IPS-18a (cell line): Measurements from ENCODE around the gene SLC44A1.

Experiments
- H3K27ac ChIP-seq: one replicate; pipeline ENCODE4 v1.5.1; 2013; ENCODE audit warnings: low read length
- H3K27me3 ChIP-seq: one replicate; pipeline ENCODE4 v1.6.1; 2013; ENCODE audit warnings: mild to moderate bottlenecking, low read length; ENCODE audit not compliant: control insufficient read depth, insufficient read depth
- H3K36me3 ChIP-seq: one replicate; pipeline ENCODE4 v1.6.1; 2013; ENCODE audit warnings: low read depth, low read length; ENCODE audit not compliant: control insufficient read depth
- H3K4me1 ChIP-seq: one replicate; pipeline ENCODE4 v1.6.1; 2013; ENCODE audit warnings: low read depth, low read length; ENCODE audit not compliant: control insufficient read depth
- H3K4me3 ChIP-seq: one replicate; pipeline ENCODE4 v1.5.1; 2013; ENCODE audit warnings: low read length
- H3K9ac ChIP-seq: one replicate; pipeline ENCODE4 v1.6.1; 2013; ENCODE audit warnings: mild to moderate bottlenecking, low read length, moderate library complexity
- H3K9me3 ChIP-seq: one replicate; pipeline ENCODE4 v1.6.1; 2013; ENCODE audit warnings: low read depth, low read length; ENCODE audit not compliant: control insufficient read depth

The SLC44A1 gene

DNA sequence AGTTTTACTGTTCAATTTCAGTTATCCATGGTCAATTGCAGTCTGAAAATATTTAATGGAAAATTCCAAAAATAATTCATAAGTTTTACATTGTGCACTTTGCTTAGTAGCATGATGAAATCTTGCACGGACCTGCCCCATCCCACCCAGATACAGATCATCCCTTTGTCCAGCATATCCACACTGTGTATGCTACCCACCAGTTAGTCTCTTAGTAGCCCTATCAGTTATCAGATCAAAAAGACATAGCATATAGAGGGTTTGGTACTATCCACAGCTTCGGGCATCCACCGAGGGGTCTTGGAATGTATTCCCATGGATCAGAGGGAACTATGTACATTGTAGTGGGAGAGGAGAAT is 97.7 kb downstream of the SLC44A1 start:
- Histone ChIP-seq H3K27ac (no peak overlapping the region), H3K27me3 (no peaks in the 10 kb centered on the region), H3K9ac (no peak overlapping the region), H3K4me1 (no peaks in the 10 kb centered on the region), H3K4me3 (no peak overlapping the region), H3K9me3 (no peaks in the 10 kb centered on the region), H3K36me3 (peaks cover under 1% of the 10 kb centered on the region)

DNA sequence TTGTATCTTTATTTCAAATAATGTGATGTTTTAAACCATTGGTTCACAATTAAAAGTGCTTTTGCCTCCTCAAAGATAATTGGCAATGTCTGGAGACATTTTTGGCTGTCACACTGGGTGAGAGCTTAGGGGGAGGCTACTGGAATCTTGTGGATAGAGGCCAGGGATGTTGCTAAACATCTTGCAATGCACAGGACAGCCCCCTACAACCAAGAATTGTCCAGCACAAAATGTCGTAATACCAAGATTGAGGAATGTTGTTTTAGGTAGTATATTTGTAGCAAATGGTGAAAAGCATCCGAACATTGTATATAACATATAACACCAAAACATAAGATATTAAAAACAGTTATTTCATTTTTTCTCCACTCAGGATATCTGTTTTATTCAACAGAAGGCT is 99.8 kb downstream of the SLC44A1 start:
- Histone ChIP-seq H3K4me3 (no peak overlapping the region), H3K36me3 (peaks cover 4% of the 10 kb centered on the region), H3K4me1 (no peaks in the 10 kb centered on the region), H3K9me3 (no peaks in the 10 kb centered on the region), H3K27ac (no peak overlapping the region), H3K9ac (no peak overlapping the region), H3K27me3 (no peaks in the 10 kb centered on the region)

DNA sequence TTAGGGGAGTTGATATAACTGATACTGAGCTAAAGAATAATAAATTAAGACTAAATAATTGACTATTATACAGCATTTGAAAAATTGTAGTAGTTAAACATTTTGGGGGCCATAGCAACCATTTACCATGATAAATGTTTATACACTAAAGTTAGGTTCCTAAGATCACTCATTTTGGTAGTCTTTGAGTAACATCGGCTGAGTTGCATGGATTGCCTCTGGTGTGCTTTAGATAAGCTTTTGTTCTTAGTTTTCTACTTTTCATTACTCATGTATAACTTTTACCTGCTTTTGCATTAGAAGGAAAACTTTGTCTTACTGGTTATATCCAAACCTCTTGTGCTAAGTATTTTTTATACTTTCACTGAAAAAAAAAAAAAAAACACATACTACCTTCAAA is 101.2 kb downstream of the SLC44A1 start:
- Histone ChIP-seq H3K27ac (no peak overlapping the region), H3K9me3 (no peaks in the 10 kb centered on the region), H3K9ac (no peak overlapping the region), H3K4me3 (no peak overlapping the region), H3K4me1 (no peaks in the 10 kb centered on the region), H3K27me3 (no peaks in the 10 kb centered on the region), H3K36me3 (peaks cover 4% of the 10 kb centered on the region)

DNA sequence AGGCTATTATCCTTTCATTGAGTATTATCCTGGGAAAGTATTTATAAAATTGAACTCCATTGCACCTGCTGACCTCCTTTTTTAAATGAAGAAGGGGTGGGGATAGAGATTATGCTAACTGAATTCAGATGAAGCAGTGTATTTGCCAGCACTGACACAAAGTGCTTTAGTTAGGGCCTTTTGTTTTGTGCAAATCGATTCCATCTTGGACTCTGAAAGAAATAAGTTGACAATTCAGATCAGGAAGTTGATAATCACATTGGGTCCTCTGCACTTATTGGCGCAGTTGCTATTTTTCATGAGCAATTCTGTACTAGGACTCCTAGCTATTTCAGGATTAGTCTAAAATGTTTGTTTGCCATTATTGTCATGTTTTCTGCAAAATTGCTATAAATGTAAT is 101.8 kb downstream of the SLC44A1 start:
- Histone ChIP-seq H3K4me1 (no peaks in the 10 kb centered on the region), H3K9ac (no peak overlapping the region), H3K9me3 (no peaks in the 10 kb centered on the region), H3K4me3 (no peak overlapping the region), H3K36me3 (peaks cover 4% of the 10 kb centered on the region), H3K27ac (no peak overlapping the region), H3K27me3 (no peaks in the 10 kb centered on the region)

DNA sequence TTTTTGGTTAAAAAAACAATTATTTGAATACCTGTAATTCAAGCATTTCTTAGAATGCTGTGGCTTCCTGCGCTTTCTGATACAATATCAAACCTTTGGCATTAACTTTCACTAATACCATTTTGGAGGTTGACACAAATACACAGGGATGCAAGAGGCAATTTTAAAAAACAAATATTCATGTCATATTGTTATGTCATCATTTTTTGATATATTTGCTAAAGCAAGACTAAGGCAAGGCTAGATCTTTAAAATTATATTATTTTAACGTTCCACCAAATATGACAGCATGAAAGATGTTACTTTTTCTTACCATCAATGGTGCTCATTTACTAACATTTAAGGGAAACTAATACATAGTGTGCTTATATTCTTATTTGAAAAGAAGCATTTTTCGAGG is 110.0 kb downstream of the SLC44A1 start:
- H3K9ac ChIP-seq: no peak overlapping the region
- H3K4me1 ChIP-seq: peaks cover 6% of the 10 kb centered on the region
- no peak overlapping the region for H3K27ac ChIP-seq
- no peak overlapping the region for H3K4me3 ChIP-seq
- no peaks in the 10 kb centered on the region for H3K9me3 ChIP-seq
- H3K27me3 ChIP-seq: no peaks in the 10 kb centered on the region
- peaks cover 7% of the 10 kb centered on the region for H3K36me3 ChIP-seq

DNA sequence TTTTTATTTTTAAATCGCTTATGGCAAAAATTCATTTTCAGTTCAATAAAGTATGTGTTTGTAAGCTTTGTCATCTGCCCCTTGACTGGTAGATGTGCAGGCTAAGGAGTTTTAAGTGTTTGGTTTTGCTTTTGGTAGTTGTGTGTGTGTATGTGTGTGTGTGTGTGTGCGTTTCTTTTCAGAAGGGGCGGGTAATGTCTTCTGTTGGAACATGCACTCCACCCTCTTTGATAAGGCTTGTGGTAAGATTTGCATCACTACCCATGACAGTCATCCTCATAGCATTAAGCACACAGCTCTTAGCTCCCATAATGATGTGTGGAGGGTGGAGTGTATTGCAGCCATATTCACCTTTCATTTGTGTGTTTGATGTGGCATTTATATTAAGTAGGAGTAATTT is 111.3 kb downstream of the SLC44A1 start:
- Histone ChIP-seq H3K4me1 (peaks cover 6% of the 10 kb centered on the region), H3K27ac (no peak overlapping the region), H3K36me3 (peaks cover 7% of the 10 kb centered on the region), H3K9ac (no peak overlapping the region), H3K27me3 (no peaks in the 10 kb centered on the region), H3K9me3 (no peaks in the 10 kb centered on the region), H3K4me3 (no peak overlapping the region)

DNA sequence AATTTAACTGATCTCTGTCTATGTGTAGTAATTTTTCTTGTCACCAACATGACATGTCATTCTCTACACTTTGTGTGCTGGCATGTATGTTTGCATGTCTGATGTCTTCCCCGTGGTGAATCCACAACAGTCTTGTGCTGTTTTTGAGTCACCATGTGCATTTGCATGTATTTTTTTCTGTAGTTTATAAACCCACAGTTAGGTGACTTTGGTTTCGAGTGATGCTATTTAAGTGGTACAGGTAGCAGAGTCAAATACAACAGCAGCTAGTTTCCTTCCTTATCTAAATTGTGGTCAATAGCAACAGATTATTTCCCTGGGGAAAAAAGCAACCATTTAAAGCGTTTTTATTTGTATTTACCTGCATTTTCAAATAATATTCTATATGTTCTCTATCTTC is 113.5 kb downstream of the SLC44A1 start:
- H3K9me3 ChIP-seq: no peaks in the 10 kb centered on the region
- no peak overlapping the region for H3K4me3 ChIP-seq
- H3K36me3 ChIP-seq: peaks cover 23% of the 10 kb centered on the region
- H3K27ac ChIP-seq: no peak overlapping the region
- no peaks in the 10 kb centered on the region for H3K27me3 ChIP-seq
- peaks cover 6% of the 10 kb centered on the region for H3K4me1 ChIP-seq
- no peak overlapping the region for H3K9ac ChIP-seq

DNA sequence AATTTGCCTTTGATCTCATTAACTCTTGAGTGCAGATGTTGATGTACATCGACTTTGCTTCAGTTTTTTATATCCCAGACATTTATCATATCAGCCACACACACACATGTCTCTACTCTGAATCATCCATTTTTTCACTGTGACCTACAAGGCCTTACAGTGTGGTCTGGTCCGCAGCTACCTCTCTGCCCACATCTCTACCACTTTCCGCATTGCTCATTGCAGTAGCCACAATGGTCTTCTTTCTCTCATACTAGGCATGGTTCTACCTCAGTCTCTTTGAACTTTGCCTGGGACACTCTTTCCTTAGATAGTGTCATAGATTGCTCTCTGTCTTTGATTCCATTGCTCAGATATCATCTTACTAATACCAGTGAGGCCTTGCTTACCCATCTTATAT is 115.4 kb downstream of the SLC44A1 start:
- no peaks in the 10 kb centered on the region for H3K4me1 ChIP-seq
- no peak overlapping the region for H3K9ac ChIP-seq
- no peaks in the 10 kb centered on the region for H3K9me3 ChIP-seq
- H3K4me3 ChIP-seq: no peak overlapping the region
- no peaks in the 10 kb centered on the region for H3K27me3 ChIP-seq
- peaks cover 33% of the 10 kb centered on the region for H3K36me3 ChIP-seq
- H3K27ac ChIP-seq: no peak overlapping the region

DNA sequence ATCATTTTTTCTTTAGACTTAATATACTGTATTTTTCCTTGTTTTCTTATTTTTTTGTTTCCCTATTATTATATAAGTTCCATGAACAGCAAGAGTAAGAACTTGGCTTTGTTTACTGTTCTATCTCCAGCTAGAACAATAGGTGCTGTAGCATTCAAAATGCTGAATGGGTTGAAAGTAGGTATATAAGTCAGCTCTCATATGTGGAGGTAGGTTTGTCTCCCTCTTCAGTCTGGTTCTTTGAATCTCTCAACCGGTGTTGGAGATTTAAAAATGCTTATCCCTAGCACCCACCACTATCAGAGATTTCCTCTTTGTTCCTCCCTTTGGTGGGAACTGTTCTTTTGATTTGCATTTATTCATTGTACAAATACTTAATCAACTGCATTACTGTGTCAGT is 115.9 kb downstream of the SLC44A1 start:
- H3K9me3 ChIP-seq: no peaks in the 10 kb centered on the region

DNA sequence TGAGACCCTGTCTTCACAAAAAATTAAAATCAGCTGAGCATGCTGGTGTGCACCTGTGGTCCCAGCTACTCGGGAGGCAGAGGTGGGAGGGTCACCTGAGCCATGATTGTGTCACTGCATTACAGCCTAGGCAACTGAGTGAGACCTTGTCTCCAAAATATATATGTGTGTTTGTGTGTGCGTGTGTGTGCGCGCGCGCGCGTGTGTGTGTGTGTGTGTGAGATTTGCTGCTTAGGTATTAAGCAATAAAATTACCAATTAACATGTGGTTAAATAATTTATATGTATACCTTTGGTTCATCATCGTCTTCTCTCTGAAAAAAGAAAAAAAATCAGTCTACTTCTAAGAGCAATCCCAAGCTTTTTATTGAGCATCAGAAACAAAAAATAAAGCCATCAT is 117.4 kb downstream of the SLC44A1 start:
- Histone ChIP-seq H3K4me1 (no peaks in the 10 kb centered on the region), H3K9ac (no peak overlapping the region), H3K4me3 (no peak overlapping the region), H3K36me3 (peaks cover 33% of the 10 kb centered on the region), H3K27me3 (no peaks in the 10 kb centered on the region), H3K9me3 (no peaks in the 10 kb centered on the region), H3K27ac (no peak overlapping the region)

More for the DNA sequence above, 115.9 kb downstream of the SLC44A1 start:
- H3K27ac ChIP-seq: no peak overlapping the region
- H3K4me3 ChIP-seq: no peak overlapping the region
- H3K36me3 ChIP-seq: peaks cover 33% of the 10 kb centered on the region
- H3K9ac ChIP-seq: no peak overlapping the region
- H3K27me3 ChIP-seq: no peaks in the 10 kb centered on the region
- no peaks in the 10 kb centered on the region for H3K4me1 ChIP-seq

DNA sequence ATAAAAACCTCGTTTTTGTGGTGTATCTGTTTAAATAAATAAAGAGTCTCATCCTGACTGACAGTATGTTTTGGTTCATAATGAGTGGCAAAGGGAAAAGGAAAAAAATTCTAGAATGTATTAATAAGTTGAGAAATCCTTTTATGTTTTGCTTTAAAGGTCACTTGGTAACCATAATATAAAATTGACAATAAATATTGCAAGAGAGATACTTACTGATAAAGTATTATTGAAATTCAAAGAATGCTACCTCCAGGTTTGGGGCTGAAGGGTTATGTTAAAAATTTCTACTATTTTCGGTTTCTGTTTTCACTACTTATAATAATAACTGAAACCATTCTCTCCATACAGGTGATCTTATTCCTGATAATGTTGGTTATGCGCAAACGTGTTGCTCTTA is 118.0 kb downstream of the SLC44A1 start:
- Histone ChIP-seq H3K4me1 (no peaks in the 10 kb centered on the region), H3K4me3 (no peak overlapping the region), H3K27ac (no peak overlapping the region), H3K9ac (no peak overlapping the region), H3K9me3 (no peaks in the 10 kb centered on the region), H3K27me3 (no peaks in the 10 kb centered on the region), H3K36me3 (peaks cover 33% of the 10 kb centered on the region)

DNA sequence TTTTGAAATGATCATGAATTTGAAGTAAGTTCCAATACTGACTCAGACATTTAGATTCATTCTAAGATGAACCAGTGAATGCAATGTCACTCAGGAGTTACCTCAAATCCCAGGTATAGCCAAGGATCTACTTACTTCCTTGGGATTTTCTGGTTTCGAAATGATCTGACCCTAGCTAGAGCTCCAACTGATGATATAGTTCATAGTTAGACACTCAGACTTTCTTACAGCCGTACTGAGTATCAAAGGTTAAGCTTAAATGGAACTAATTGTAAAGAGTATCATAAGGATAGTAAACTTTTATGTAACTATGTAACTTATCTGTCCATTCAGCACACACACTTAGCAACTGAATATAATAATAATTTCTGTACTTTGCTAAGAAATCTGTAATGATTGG is 119.4 kb downstream of the SLC44A1 start:
- H3K9ac ChIP-seq: no peak overlapping the region
- H3K4me1 ChIP-seq: no peaks in the 10 kb centered on the region
- H3K27me3 ChIP-seq: no peaks in the 10 kb centered on the region
- peaks cover 26% of the 10 kb centered on the region for H3K36me3 ChIP-seq
- H3K9me3 ChIP-seq: no peaks in the 10 kb centered on the region
- no peak overlapping the region for H3K4me3 ChIP-seq
- no peak overlapping the region for H3K27ac ChIP-seq
